ENCODE measurements around the gene SLC16A1. TPM values are rescaled to one million over a fixed set of nuclear protein-coding genes. Genes with fewer than 3 reads are reported as not detected.

The SLC16A1 gene, protein sequence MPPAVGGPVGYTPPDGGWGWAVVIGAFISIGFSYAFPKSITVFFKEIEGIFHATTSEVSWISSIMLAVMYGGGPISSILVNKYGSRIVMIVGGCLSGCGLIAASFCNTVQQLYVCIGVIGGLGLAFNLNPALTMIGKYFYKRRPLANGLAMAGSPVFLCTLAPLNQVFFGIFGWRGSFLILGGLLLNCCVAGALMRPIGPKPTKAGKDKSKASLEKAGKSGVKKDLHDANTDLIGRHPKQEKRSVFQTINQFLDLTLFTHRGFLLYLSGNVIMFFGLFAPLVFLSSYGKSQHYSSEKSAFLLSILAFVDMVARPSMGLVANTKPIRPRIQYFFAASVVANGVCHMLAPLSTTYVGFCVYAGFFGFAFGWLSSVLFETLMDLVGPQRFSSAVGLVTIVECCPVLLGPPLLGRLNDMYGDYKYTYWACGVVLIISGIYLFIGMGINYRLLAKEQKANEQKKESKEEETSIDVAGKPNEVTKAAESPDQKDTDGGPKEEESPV
- 10 to 100 TPM; 69.0 to 88.3 TPM for total RNA-seq

DNA sequence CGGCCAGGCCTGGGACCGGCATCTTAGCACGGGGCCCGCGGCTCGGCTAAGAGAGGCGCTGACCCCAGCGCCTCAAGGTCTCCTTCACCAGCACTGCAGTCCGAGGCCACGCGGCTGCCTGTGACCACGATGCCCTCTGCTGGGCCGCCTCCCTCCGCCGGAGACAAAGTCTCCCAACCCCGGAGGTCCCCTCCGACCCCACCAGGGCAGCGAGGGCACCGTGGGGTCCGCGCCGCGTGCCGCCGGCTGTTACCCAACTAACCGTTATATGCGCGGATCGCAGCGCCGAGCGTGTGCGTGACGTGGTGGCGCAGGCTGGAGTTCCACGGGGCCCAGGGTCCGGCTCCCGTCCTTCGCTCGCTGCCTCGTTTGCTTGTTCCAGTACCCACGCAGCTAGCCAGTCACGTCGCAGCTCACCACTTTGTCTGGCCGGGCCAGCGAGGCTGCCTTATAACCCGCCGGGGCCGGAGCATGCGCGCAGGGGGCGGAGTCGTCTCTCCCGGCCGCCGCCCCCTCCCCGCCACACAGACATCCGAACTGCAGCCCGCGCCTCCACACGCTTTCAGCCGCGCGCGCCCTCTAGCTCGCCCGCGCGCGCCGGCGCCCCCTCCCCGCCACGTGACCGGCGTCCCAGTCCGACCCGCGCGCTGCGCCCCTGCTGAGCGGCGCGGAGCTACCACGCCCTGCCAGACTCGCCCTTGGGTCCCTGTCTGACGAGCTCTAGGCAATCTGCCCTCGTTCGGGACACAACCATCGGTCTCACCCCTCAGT, at the start of gene SLC16A1:
SLC16A1 (minus strand) TSS at position 424 of the 771 bp plus-strand sequence. CDS start 26,888 bp downstream, outside the sequence.
- no peaks in the 10 kb centered on the region for H3K27me3 ChIP-seq
- H3K4me3 ChIP-seq, result peak within 1 kb of the TSS; percentile 71 to 81
- peak within 1 kb of the TSS; percentile 93 to 99 for H3K27ac ChIP-seq
- TF ChIP-seq, protein P1, sequence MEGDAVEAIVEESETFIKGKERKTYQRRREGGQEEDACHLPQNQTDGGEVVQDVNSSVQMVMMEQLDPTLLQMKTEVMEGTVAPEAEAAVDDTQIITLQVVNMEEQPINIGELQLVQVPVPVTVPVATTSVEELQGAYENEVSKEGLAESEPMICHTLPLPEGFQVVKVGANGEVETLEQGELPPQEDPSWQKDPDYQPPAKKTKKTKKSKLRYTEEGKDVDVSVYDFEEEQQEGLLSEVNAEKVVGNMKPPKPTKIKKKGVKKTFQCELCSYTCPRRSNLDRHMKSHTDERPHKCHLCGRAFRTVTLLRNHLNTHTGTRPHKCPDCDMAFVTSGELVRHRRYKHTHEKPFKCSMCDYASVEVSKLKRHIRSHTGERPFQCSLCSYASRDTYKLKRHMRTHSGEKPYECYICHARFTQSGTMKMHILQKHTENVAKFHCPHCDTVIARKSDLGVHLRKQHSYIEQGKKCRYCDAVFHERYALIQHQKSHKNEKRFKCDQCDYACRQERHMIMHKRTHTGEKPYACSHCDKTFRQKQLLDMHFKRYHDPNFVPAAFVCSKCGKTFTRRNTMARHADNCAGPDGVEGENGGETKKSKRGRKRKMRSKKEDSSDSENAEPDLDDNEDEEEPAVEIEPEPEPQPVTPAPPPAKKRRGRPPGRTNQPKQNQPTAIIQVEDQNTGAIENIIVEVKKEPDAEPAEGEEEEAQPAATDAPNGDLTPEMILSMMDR (IDR thresholded peaks at IDR 0.05), result peak; percentile 22 to 53
- H3K9me3 ChIP-seq, result no peaks in the 10 kb centered on the region
- DNase-seq (ENCODE audit: low spot score), result peak; percentile 95
- H3K36me3 ChIP-seq, result peaks cover 6% of the 10 kb centered on the region
- H3K4me1 ChIP-seq, result peaks cover 0 to 38% of the 10 kb centered on the region in 2 donors

DNA sequence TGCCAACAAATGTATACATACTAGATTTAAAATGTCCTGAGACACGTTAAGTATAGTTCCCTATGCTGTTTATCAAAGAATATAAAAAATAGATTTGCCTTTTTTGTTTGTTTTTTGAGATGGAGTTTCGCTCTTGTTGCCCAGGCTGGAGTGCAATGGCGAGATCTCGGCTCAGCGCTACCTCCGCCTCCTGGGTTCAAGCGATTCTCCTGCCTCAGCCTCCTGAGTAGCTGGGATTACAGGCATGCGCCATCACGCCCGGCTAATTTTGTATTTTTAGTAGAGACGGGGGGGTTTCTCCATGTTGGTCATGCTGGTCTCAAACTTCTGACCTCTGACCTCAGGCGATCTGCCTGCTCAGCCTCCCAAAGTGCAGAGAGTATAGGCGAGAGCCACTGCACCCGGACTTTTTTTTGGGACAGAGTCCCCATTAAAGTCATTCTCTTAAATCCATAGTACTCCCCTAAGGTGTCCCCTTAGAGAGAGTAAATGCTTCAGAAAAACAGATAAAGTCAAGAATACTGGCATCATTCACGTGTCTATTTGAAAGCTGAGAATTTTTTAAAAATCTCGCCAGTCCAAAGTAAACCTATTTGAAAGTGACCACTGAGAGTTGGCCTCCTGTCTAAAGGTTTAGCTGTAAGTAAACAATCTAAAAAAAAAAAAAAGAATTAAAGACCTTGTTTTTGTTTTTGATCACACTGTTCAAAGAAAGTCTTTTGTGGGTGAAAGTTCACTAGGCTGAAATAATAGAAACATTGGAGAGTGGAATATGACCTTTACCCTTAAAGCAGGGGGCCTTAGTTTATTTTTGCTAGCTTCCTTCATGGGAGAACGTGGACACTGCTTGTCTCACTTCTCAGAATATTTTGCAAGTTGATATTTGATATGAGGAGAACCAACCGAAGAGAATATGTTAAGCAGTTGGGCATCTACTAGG, 48.0 kb upstream of the SLC16A1 start:
- TF ChIP-seq, protein P1 (IDR thresholded peaks at IDR 0.05), result no peak
- no peak for DNase-seq (ENCODE audit: low spot score)
- peaks cover 0 to 3% of the 10 kb centered on the region in 2 donors for H3K4me1 ChIP-seq
- no peaks in the 10 kb centered on the region for H3K36me3 ChIP-seq
- H3K27me3 ChIP-seq, result no peaks in the 10 kb centered on the region
- no peak overlapping the region for H3K27ac ChIP-seq
- H3K4me3 ChIP-seq, result no peak overlapping the region
- H3K9me3 ChIP-seq, result no peaks in the 10 kb centered on the region

DNA sequence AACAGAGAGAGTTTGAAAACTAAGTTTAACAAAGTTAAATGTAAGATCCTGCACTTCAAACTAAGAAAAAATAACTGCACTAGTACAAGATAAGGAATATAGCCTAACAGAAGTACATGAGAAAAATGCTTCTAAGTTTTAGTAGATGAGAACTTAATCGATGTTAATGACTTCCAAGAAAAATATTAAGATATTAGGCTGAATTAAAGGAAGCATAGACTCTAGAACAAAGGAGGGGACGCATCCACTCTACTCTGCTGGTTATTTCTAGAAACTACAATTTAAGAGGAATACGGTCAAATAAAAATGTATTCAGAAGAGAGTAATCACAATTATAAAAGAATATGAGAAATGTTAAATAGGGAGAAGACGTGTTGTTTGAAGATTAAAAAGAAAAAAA, 46.3 kb upstream of the SLC16A1 start:
- DNase-seq (ENCODE audit: low spot score), result no peak
- no peaks in the 10 kb centered on the region for H3K27me3 ChIP-seq
- H3K9me3 ChIP-seq, result no peaks in the 10 kb centered on the region
- no peak overlapping the region for H3K27ac ChIP-seq
- no peaks in the 10 kb centered on the region for H3K36me3 ChIP-seq
- no peak overlapping the region for H3K4me3 ChIP-seq
- TF ChIP-seq, protein P1 (IDR thresholded peaks at IDR 0.05), result no peak
- peaks cover 0 to 19% of the 10 kb centered on the region in 2 donors for H3K4me1 ChIP-seq

DNA sequence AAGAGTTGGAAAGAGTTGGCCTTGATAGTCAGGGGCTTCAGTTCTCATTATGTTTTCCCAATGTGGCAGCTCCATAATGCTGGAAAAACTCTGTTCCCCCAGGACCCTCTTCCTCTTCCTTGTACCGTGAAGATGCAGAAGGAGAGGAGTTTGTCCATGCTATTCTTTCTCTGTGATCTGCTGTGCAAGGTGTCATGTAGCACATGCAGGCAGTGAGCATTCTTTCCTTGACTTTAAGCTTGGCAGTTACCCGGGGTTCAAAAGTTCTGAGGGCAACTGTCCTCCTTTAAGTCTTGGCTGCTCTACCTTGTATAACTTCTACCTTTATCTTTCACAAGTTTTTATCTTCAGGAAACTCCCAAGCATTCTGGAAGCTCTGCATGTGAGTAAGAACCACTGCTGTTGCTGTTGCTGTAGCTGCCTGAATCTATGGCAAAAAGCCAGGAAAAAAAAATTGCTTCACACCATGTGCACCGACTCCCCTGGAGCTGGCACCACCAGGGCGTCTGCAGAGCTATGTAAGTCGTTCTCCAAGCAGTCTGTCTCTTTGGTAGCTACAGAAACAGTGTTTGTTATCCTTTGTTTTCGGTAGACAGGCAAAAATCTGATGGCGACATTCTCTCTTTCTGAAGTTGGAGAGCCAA, 42.7 kb upstream of the SLC16A1 start:
- no peaks in the 10 kb centered on the region for H3K9me3 ChIP-seq
- TF ChIP-seq, protein P1 (IDR thresholded peaks at IDR 0.05), result no peak
- H3K4me1 ChIP-seq, result peaks cover 0 to 33% of the 10 kb centered on the region in 2 donors
- no peaks in the 10 kb centered on the region for H3K27me3 ChIP-seq
- no peaks in the 10 kb centered on the region for H3K36me3 ChIP-seq
- H3K27ac ChIP-seq, result peak overlapping the region; percentile 62 to 85
- no peak overlapping the region for H3K4me3 ChIP-seq
- peak; percentile 73 for DNase-seq (ENCODE audit: low spot score)

DNA sequence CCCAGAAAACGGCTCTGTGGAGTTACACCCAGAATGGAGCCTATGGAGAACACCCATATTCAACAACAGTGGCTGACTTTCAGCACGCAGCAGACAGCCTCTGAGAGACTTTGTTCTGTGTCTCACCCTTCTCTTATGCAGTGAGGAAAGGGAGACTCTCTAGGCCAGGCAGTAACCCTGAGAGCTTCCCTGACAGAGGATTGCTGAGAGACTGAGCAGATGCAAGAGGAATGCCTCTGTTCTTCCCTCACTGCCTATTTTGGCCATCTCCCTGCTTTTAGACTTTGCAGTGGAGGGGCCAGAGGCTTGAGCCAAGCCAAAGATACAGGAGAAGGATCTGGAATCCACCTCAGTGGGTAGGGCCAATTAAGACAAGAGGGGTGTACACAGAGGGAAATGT, 41.8 kb upstream of the SLC16A1 start:
- TF ChIP-seq, protein P1 (IDR thresholded peaks at IDR 0.05), result no peak
- DNase-seq (ENCODE audit: low spot score), result no peak
- Histone ChIP-seq H3K27me3 (no peaks in the 10 kb centered on the region), H3K27ac (peak overlapping the region; percentile 62 to 85), H3K9me3 (no peaks in the 10 kb centered on the region), H3K4me1 (peaks cover 0 to 41% of the 10 kb centered on the region in 2 donors), H3K4me3 (no peak overlapping the region), H3K36me3 (no peaks in the 10 kb centered on the region)
